ENCODE measurements around the gene OR8D2.

Gene OR8D2

GRCh38 chr11:124344346-124344745 is 24.3 kb upstream of the OR8D2 start:
- no peak for DNase-seq
- Histone ChIP-seq H3K27ac (ENCODE audit: low read length) (no peak overlapping the region), H3K4me3 (ENCODE audit: low read depth in 1 of 2, low read length in 2 of 2) (no peak overlapping the region), H3K27me3 (ENCODE audit: insufficient read depth, low read length, poor library complexity) (no peaks in the 10 kb centered on the region), H3K4me1 (ENCODE audit: insufficient read depth, low read length) (no peaks in the 10 kb centered on the region), H2AFZ (ENCODE audit: low read depth, low read length) (no peak overlapping the region), H3K9me3 (ENCODE audit: insufficient read depth, low read length, severe bottlenecking) (no peaks in the 10 kb centered on the region), H3K79me2 (ENCODE audit: insufficient read depth, low read length) (no peaks in the 10 kb centered on the region), H3K36me3 (ENCODE audit: insufficient read depth, low read length) (no peaks in the 10 kb centered on the region), H4K20me1 (ENCODE audit: insufficient read depth, low read length) (no peaks in the 10 kb centered on the region), H3K4me2 (ENCODE audit: insufficient read depth, low read length) (no peak overlapping the region), H3K9ac (ENCODE audit: low read depth, low read length) (no peak overlapping the region)
- no peak for ATAC-seq (ENCODE audit: insufficient read depth, low read depth)
- TF ChIP-seq CTCF (IDR thresholded peaks at IDR 0.05; ENCODE audit: borderline replicate concordance, extremely low read depth, low read length, poor library complexity, severe bottlenecking), result no peak
- TF ChIP-seq EZH2 (IDR thresholded peaks at IDR 0.05; ENCODE audit: borderline replicate concordance, low read depth, low read length, severe bottlenecking), result no peak

- DNase-seq, result no peak
- no peak overlapping the region for H2AFZ ChIP-seq (ENCODE audit: low read depth, low read length)
These were observed 20.1 kb upstream of the OR8D2 start for GRCh38 chr11:124340142-124340447.

GRCh38 chr11:124339396-124340141 is 19.6 kb upstream of the OR8D2 start:
- no peak for DNase-seq
- ATAC-seq (ENCODE audit: insufficient read depth, low read depth), result no peak
- TF ChIP-seq EZH2 (IDR thresholded peaks at IDR 0.05; ENCODE audit: borderline replicate concordance, low read depth, low read length, severe bottlenecking) (no peak), CTCF (IDR thresholded peaks at IDR 0.05; ENCODE audit: borderline replicate concordance, extremely low read depth, low read length, poor library complexity, severe bottlenecking) (no peak)
- H3K9ac ChIP-seq (ENCODE audit: low read depth, low read length), result no peak overlapping the region
- H3K27me3 ChIP-seq (ENCODE audit: insufficient read depth, low read length, poor library complexity), result no peaks in the 10 kb centered on the region
- no peaks in the 10 kb centered on the region for H3K4me1 ChIP-seq (ENCODE audit: insufficient read depth, low read length)
- no peaks in the 10 kb centered on the region for H3K9me3 ChIP-seq (ENCODE audit: insufficient read depth, low read length, severe bottlenecking)
- no peak overlapping the region for H2AFZ ChIP-seq (ENCODE audit: low read depth, low read length)
- H4K20me1 ChIP-seq (ENCODE audit: insufficient read depth, low read length), result no peaks in the 10 kb centered on the region
- H3K36me3 ChIP-seq (ENCODE audit: insufficient read depth, low read length), result no peaks in the 10 kb centered on the region
- H3K27ac ChIP-seq (ENCODE audit: low read length), result no peak overlapping the region
- H3K4me3 ChIP-seq (ENCODE audit: low read depth in 1 of 2, low read length in 2 of 2), result no peak overlapping the region
- no peak overlapping the region for H3K4me2 ChIP-seq (ENCODE audit: insufficient read depth, low read length)
- H3K79me2 ChIP-seq (ENCODE audit: insufficient read depth, low read length), result no peaks in the 10 kb centered on the region

More at GRCh38 chr11:124340142-124340447, 20.1 kb upstream of the OR8D2 start:
- no peak overlapping the region for H3K4me3 ChIP-seq (ENCODE audit: low read depth in 1 of 2, low read length in 2 of 2)
- no peaks in the 10 kb centered on the region for H3K36me3 ChIP-seq (ENCODE audit: insufficient read depth, low read length)
- no peaks in the 10 kb centered on the region for H3K27me3 ChIP-seq (ENCODE audit: insufficient read depth, low read length, poor library complexity)
- H3K4me2 ChIP-seq (ENCODE audit: insufficient read depth, low read length), result no peak overlapping the region
- no peak for ATAC-seq (ENCODE audit: insufficient read depth, low read depth)
- no peaks in the 10 kb centered on the region for H3K79me2 ChIP-seq (ENCODE audit: insufficient read depth, low read length)
- no peaks in the 10 kb centered on the region for H4K20me1 ChIP-seq (ENCODE audit: insufficient read depth, low read length)
- TF ChIP-seq EZH2 (IDR thresholded peaks at IDR 0.05; ENCODE audit: borderline replicate concordance, low read depth, low read length, severe bottlenecking) (no peak), CTCF (IDR thresholded peaks at IDR 0.05; ENCODE audit: borderline replicate concordance, extremely low read depth, low read length, poor library complexity, severe bottlenecking) (no peak)
- H3K4me1 ChIP-seq (ENCODE audit: insufficient read depth, low read length), result no peaks in the 10 kb centered on the region
- no peak overlapping the region for H3K27ac ChIP-seq (ENCODE audit: low read length)
- H3K9me3 ChIP-seq (ENCODE audit: insufficient read depth, low read length, severe bottlenecking), result no peaks in the 10 kb centered on the region
- no peak overlapping the region for H3K9ac ChIP-seq (ENCODE audit: low read depth, low read length)

All from DND-41 (cell line).